Astrocyte (in vitro differentiated cells and primary cell): ENCODE data around the gene TMEM100.

ENCODE experiments used
- EZH2 ChIP-seq: IDR thresholded peaks from 2 replicates; pipeline ENCODE4 v1.6.1; 2012; ENCODE audit warnings: mild to moderate bottlenecking, low read length, inconsistent platforms; ENCODE audit not compliant: insufficient read depth
- TF ChIP-seq, protein P1 (sequence below): IDR thresholded peaks from 2 replicates; pipeline ENCODE4 v1.5.1; 2011; ENCODE audit warnings: low read depth, mild to moderate bottlenecking, inconsistent platforms, low read length, moderate library complexity; ENCODE audit not compliant: insufficient read depth

DNA sequence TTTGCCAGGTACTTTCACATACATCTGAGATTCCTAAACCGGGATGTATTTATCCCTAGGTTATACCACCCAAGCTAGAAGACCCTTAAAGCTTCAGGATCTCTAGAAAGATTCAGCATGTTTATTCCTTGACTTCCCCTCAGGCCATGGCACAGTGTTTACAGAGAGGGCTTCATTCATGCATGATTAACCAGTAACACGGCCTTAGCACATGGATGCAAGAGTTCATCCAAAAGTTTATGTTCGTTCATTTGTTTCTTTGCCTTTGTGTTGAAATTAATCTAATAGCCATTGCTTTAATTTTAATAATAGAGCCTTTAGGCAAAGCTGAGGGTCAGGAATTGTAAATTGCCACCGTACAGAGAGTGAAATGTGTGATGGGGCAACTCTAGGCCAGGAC lies 41.9 kb upstream of the TMEM100 start:
- TF ChIP-seq, protein P1, sequence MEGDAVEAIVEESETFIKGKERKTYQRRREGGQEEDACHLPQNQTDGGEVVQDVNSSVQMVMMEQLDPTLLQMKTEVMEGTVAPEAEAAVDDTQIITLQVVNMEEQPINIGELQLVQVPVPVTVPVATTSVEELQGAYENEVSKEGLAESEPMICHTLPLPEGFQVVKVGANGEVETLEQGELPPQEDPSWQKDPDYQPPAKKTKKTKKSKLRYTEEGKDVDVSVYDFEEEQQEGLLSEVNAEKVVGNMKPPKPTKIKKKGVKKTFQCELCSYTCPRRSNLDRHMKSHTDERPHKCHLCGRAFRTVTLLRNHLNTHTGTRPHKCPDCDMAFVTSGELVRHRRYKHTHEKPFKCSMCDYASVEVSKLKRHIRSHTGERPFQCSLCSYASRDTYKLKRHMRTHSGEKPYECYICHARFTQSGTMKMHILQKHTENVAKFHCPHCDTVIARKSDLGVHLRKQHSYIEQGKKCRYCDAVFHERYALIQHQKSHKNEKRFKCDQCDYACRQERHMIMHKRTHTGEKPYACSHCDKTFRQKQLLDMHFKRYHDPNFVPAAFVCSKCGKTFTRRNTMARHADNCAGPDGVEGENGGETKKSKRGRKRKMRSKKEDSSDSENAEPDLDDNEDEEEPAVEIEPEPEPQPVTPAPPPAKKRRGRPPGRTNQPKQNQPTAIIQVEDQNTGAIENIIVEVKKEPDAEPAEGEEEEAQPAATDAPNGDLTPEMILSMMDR, result no peak
- no peak for TF ChIP-seq EZH2
